HepG2 (cell line): Measurements from ENCODE around the gene MRLN. TPM values are rescaled to one million over a fixed set of nuclear protein-coding genes. Genes with fewer than 3 reads are reported as not detected.

Source experiments
- ATAC-seq: fragments of 200-7000 bp; cut with Tn5 transposase; 3 replicates; pipeline ENCODE4 v1.9.1; 2020; ENCODE audit warnings: mild to moderate bottlenecking, moderate library complexity
- Bru-seq: library from RNA; stranded (reverse); fragments of 400-500 nt; gene quantifications from one replicate; lab custom pipeline; 2021; lab: Mats Ljungman, UMichigan
- BruChase-seq, 2 experiments: library from RNA; stranded (reverse); fragments of 400-500 nt; gene quantifications; one replicate each; lab custom pipeline; 2021; lab: Mats Ljungman, UMichigan
- BruUV-seq: library from RNA; stranded (reverse); fragments of 400-500 nt; replicated peaks from 2 replicates; lab custom pipeline; 2021; lab: Mats Ljungman, UMichigan
- CTCF ChIA-PET: fragments of 300-600 bp; formaldehyde crosslinking; extraction: SDS; loops from one replicate; lab custom pipeline; 2021; ENCODE audit warnings: low total read pairs, inconsistent platforms, low intra/inter-chr PET ratio; lab: Yijun Ruan, JAX
- POLR2A ChIA-PET: fragments of 350-600 bp; sonication (Branson Sonifier 250); formaldehyde crosslinking; loops from one replicate; lab custom pipeline; 2020; ENCODE audit warnings: antibody characterized with exemption, inconsistent platforms; lab: Yijun Ruan, JAX
- DNase-seq: peaks from one replicate; pipeline ENCODE4 v3.0.0-alpha.2; 2015; ENCODE audit warnings: low spot score
- FAIRE-seq: peaks from 3 replicates; lab custom pipeline; 2011; peaks lifted over from hg19 to GRCh38; lab: Jason Lieb, UNC
- H2AFZ ChIP-seq: one replicate; pipeline ENCODE4 v1.6.1; 2011; ENCODE audit warnings: low read length, inconsistent platforms
- H3K27ac ChIP-seq: fragments of 300-600 bp; 3 replicates; pipeline ENCODE4 v1.8.0; 2011; ENCODE audit warnings: mixed run types, mild to moderate bottlenecking, mixed read lengths, low read length, inconsistent platforms; ENCODE audit not compliant: insufficient read depth; ENCODE audit errors: extremely low read length
- H3K27me3 ChIP-seq, 2 experiments: fragments of 200-600 bp in 1 of 2; 2 replicates in 1 of 2; 3 replicates in 1 of 2; pipeline versions ENCODE4 v1.6.0 to v1.8.0; 2011; ENCODE audit warnings: low read length in 2 of 2, mild to moderate bottlenecking in 2 of 2, moderate library complexity in 2 of 2, inconsistent platforms in 1 of 2; ENCODE audit not compliant: insufficient read depth in 2 of 2, control insufficient read depth in 1 of 2
- H3K36me3 ChIP-seq, 2 experiments: fragments of 200-600 bp in 1 of 2; replicated peaks in 1 of 2; 2 replicates in 1 of 2; 3 replicates in 1 of 2; pipeline versions ENCODE4 v1.5.1 to v1.8.0; 2011; ENCODE audit warnings: low read length in 2 of 2, inconsistent platforms in 1 of 2; ENCODE audit not compliant: insufficient read depth in 2 of 2, control insufficient read depth in 1 of 2
- H3K4me1 ChIP-seq: 2 replicates; pipeline ENCODE4 v1.5.1; 2012; ENCODE audit warnings: low read length, inconsistent platforms; ENCODE audit not compliant: insufficient read depth
- H3K4me2 ChIP-seq: 2 replicates; pipeline ENCODE4 v1.6.0; 2011; ENCODE audit warnings: low read depth, low read length, inconsistent platforms
- H3K4me3 ChIP-seq, 3 experiments: fragments of 200-600 bp in 1 of 3; sonication (generic), shearing (Covaris generic) in 1 of 3; replicated peaks in 1 of 3; 2 replicates each; pipeline ENCODE4 v1.5.1; 2011 to 2016; ENCODE audit warnings: low read length in 3 of 3, inconsistent platforms in 2 of 3, low read depth in 2 of 3, mild to moderate bottlenecking in 2 of 3, control low read depth in 1 of 3, mixed read lengths in 1 of 3; ENCODE audit not compliant: insufficient read depth in 1 of 3
- H3K79me2 ChIP-seq: one replicate; pipeline ENCODE4 v1.6.1; 2011; ENCODE audit warnings: low read length, inconsistent platforms; ENCODE audit not compliant: insufficient read depth
- H3K9ac ChIP-seq: 2 replicates; pipeline ENCODE4 v1.6.0; 2011; ENCODE audit warnings: mild to moderate bottlenecking, low read depth, low read length, inconsistent platforms; ENCODE audit not compliant: insufficient read depth
- H3K9me3 ChIP-seq: 2 replicates; pipeline ENCODE4 v1.5.1; 2012; ENCODE audit warnings: mild to moderate bottlenecking, low read length
- H4K20me1 ChIP-seq: 2 replicates; pipeline ENCODE4 v1.6.0; 2011; ENCODE audit warnings: inconsistent platforms, mild to moderate bottlenecking, low read length, moderate library complexity; ENCODE audit not compliant: insufficient read depth
- FOXP4 ChIP-seq: sonication (generic); formaldehyde crosslinking; IDR thresholded peaks from 2 replicates; pipeline ENCODE4 v1.4.0; 2020; ENCODE audit warnings: missing genetic modification reagents
- ZNF607 ChIP-seq: sonication (generic); formaldehyde crosslinking; IDR thresholded peaks from 2 replicates; pipeline ENCODE4 v1.5.1; 2020; ENCODE audit warnings: missing genetic modification reagents, mild to moderate bottlenecking, borderline replicate concordance
- ZNF761 ChIP-seq: sonication (generic); formaldehyde crosslinking; conservative IDR thresholded peaks from 2 replicates; pipeline ENCODE4 v1.4.0; 2020; ENCODE audit warnings: mild to moderate bottlenecking, missing genetic modification reagents
- WGBS: methylation state at CpG from one replicate; pipeline ENCODE4 v1.1.6; 2017; ENCODE audit warnings: low lambda C conversion rate; 5-methylcytosine and 5-hydroxymethylcytosine counted together
- in situ Hi-C: cut with HindIII; loops from 2 replicates; pipeline ENCODE4 v1.10.0; 2017; ENCODE audit warnings: low pct_unique_long_range_greater_than_20kb; ENCODE audit not compliant: extremely low pct_ligation_motif_present
- intact Hi-C: fragments of 100-400 bp; cut with micrococcal nuclease; formaldehyde crosslinking; loops from one replicate; pipeline ENCODE4 v1.10.0; 2022; ENCODE audit not compliant: unreplicated experiment
- long read RNA-seq, 2 experiments: library from RNA in 1 of 2; library from polyadenylated mRNA in 1 of 2; stranded (forward) in 1 of 2; unstranded in 1 of 2; transcript quantifications; one replicate each; pipeline ENCODE4 v2.0.0, GENCODE V29; 2019 to 2022
- polyA minus RNA-seq, 3 experiments: library from RNA; depleted of rRNA, polyadenylated mRNA; stranded (reverse); fragments of >200 nt; gene quantifications; 2 replicates each; pipeline ENCODE4 v1.2.3, GENCODE V29; 2011; ENCODE audit warnings: low replicate concordance in 1 of 3
- polyA plus RNA-seq, 8 experiments: library from polyadenylated mRNA; depleted of rRNA in 3 of 8; stranded (reverse) in 7 of 8; unstranded in 1 of 8; fragments of >200 nt; fragmentation: Illumina TruSeq in 4 of 8; extraction: Trizol in 4 of 8; gene quantifications; 2 replicates each; pipeline versions ENCODE4 v1.2.1 to v1.2.3, GENCODE V29; 2011 to 2016; ENCODE audit warnings: low read depth in 4 of 8, missing spikeins in 1 of 8, mixed read lengths in 1 of 8; ENCODE audit not compliant: insufficient read depth in 1 of 8
- total RNA-seq, 5 experiments: library from RNA; depleted of rRNA; stranded (reverse); fragments of >200 nt; fragmentation: Illumina TruSeq; extraction: Trizol; gene quantifications; 2 replicates each; pipeline ENCODE4 v1.2.3, GENCODE V29; 2016; ENCODE audit warnings: low read depth in 1 of 5

MRLN gene
- total RNA-seq (2016; rRNA removed; fragmentation: Illumina TruSeq; extraction: Trizol) (not detected in 2 replicates), polyA plus RNA-seq (2011; rRNA removed) (not detected in 2 replicates), polyA minus RNA-seq (2011; rRNA and poly(A)+ RNA removed; ENCODE audit: low replicate concordance) (not detected in 2 replicates), Bru-seq, nascent RNA (percentile 11 among the genes with signal in this experiment), BruChase-seq, experiment 1, labeled RNA remaining after a 6-hour chase (percentile 26 among the genes with signal in this experiment), BruChase-seq, experiment 2, labeled RNA remaining after a 2-hour chase (percentile 34 among the genes with signal in this experiment)
- total RNA-seq (2016; cell fraction: cytosol; rRNA removed; fragmentation: Illumina TruSeq; extraction: Trizol; ENCODE audit: low read depth): not detected in 2 replicates
- total RNA-seq (2016; cell fraction: insoluble cytoplasmic fraction; rRNA removed; fragmentation: Illumina TruSeq; extraction: Trizol): not detected in 2 replicates
- total RNA-seq (2016; cell fraction: membrane; rRNA removed; fragmentation: Illumina TruSeq; extraction: Trizol): not detected in 2 replicates
- not detected in 2 replicates for total RNA-seq (2016; cell fraction: nucleus; rRNA removed; fragmentation: Illumina TruSeq; extraction: Trizol)
- not detected in 2 replicates for polyA plus RNA-seq (2011; cell fraction: cytosol; rRNA removed)
- polyA plus RNA-seq (2011; cell fraction: nucleus; rRNA removed): not detected in 2 replicates
- not detected in 2 replicates for polyA plus RNA-seq (2012)
- polyA plus RNA-seq (2016; cell fraction: cytosol; fragmentation: Illumina TruSeq; extraction: Trizol; ENCODE audit: low read depth): not detected in 2 replicates
- polyA plus RNA-seq (2016; cell fraction: insoluble cytoplasmic fraction; fragmentation: Illumina TruSeq; extraction: Trizol; ENCODE audit: low read depth): not detected in 2 replicates
- polyA plus RNA-seq (2016; cell fraction: membrane; fragmentation: Illumina TruSeq; extraction: Trizol; ENCODE audit: low read depth): not detected in 2 replicates
- polyA plus RNA-seq (2016; cell fraction: nucleus; fragmentation: Illumina TruSeq; extraction: Trizol; ENCODE audit: insufficient read depth, low read depth): not detected in 2 replicates
- polyA minus RNA-seq (2011; cell fraction: cytosol; rRNA and poly(A)+ RNA removed): not detected in 2 replicates
- polyA minus RNA-seq (2011; cell fraction: nucleus; rRNA and poly(A)+ RNA removed): not detected in 2 replicates
- long read RNA-seq, experiment 1: 0 reads
- long read RNA-seq, experiment 2: 0 reads

- POLR2A ChIA-PET: no interaction called here
- FAIRE-seq (no peak), ATAC-seq (no peak), DNase-seq (no peak)
- 16% methylated on average over 3 of the region's 3 CpGs for WGBS
- BruUV-seq: no TSS peak
- H3K27me3 ChIP-seq: no peaks in the 10 kb centered on the region
- no peak within 1 kb of the TSS for H3K27ac ChIP-seq
- CTCF ChIA-PET: no interaction called here
- no peaks in the 10 kb centered on the region for H3K4me1 ChIP-seq
- H2AFZ ChIP-seq: no peak within 1 kb of the TSS
- no peaks in the 10 kb centered on the region for H3K36me3 ChIP-seq
- H3K9ac ChIP-seq: no peak within 1 kb of the TSS
- no peaks in the 10 kb centered on the region for H3K9me3 ChIP-seq
- TF ChIP-seq ZNF607 (CRISPR knock-in tag): no peak
- no peak for TF ChIP-seq ZNF761
- TF ChIP-seq FOXP4: no peak
- H3K79me2 ChIP-seq: no peaks in the 10 kb centered on the region
- in situ Hi-C loops (no loop called here), intact Hi-C loops (no loop called here)
- H3K4me3 ChIP-seq: no peak within 1 kb of the TSS
- no peak within 1 kb of the TSS for H3K4me2 ChIP-seq
- no peaks in the 10 kb centered on the region for H4K20me1 ChIP-seq
Measured at GRCh38 chr10:59753267-59753666, at the start of gene MRLN. Gene MRLN, minus strand, starts transcription at chr10:59753455.
